Measurements from ENCODE around the gene GVQW3. TPM values are rescaled to one million over a fixed set of nuclear protein-coding genes. Genes with fewer than 3 reads are reported as not detected.

Gene GVQW3
- total and polyA plus RNA-seq, 2 of the 13 experiments (the other 11 are each of a cell fraction or from before 2014, with no cell fraction given), result 5.0 to 5.6 TPM

DNA sequence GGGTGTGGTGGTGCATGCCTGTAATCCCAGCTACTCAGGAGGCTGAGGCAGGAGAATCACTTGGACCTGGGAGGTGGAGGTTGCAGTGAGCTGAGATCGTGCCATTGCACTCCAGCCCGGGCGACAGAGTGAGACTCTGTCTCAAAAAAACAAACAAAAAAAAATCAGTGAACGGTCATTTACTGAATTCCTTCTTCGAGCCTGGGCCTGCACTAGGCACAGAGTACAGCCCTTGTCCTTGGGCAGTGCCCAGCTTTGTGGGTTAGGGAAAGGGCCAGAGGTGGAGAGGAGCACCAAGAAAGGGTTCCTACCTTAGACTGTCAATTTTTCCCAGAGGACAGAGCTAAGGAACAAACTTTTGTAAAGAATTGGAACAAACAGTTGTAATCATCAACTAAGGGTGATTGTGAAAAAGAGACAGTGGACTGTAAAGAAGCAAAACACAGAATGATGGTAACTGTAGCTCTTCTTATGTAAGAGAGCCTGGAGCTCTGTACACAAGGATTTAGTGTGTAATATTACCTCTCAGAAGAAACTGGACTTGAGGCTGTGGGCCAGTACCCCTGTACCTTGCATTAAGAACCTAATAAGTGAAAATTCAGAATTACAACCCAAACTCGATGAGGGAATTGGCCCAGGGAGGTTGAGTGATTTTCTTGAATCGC is 10.8 kb downstream of the GVQW3 start (continued):
- TF ChIP-seq, protein P1, sequence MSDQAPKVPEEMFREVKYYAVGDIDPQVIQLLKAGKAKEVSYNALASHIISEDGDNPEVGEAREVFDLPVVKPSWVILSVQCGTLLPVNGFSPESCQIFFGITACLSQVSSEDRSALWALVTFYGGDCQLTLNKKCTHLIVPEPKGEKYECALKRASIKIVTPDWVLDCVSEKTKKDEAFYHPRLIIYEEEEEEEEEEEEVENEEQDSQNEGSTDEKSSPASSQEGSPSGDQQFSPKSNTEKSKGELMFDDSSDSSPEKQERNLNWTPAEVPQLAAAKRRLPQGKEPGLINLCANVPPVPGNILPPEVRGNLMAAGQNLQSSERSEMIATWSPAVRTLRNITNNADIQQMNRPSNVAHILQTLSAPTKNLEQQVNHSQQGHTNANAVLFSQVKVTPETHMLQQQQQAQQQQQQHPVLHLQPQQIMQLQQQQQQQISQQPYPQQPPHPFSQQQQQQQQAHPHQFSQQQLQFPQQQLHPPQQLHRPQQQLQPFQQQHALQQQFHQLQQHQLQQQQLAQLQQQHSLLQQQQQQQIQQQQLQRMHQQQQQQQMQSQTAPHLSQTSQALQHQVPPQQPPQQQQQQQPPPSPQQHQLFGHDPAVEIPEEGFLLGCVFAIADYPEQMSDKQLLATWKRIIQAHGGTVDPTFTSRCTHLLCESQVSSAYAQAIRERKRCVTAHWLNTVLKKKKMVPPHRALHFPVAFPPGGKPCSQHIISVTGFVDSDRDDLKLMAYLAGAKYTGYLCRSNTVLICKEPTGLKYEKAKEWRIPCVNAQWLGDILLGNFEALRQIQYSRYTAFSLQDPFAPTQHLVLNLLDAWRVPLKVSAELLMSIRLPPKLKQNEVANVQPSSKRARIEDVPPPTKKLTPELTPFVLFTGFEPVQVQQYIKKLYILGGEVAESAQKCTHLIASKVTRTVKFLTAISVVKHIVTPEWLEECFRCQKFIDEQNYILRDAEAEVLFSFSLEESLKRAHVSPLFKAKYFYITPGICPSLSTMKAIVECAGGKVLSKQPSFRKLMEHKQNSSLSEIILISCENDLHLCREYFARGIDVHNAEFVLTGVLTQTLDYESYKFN (CRISPR knock-in tag; conservative IDR thresholded peaks at IDR 0.05), result peak; percentile 47
- TF ChIP-seq CEBPG (CRISPR knock-in tag; IDR thresholded peaks at IDR 0.05) (no peak), FOXA3 (CRISPR knock-in tag; IDR thresholded peaks at IDR 0.05) (peak; percentile 70), SIX1 (CRISPR knock-in tag; IDR thresholded peaks at IDR 0.05; ENCODE audit: borderline replicate concordance) (peak; percentile 22; the same call in 1 of the 2 replicates), HDAC1 (CRISPR knock-in tag; IDR thresholded peaks at IDR 0.05) (peak; percentile 28; the same call in 1 of the 2 replicates), PHF21A (CRISPR knock-in tag; IDR thresholded peaks at IDR 0.05) (peak; percentile 59), ZNF180 (CRISPR knock-in tag; IDR thresholded peaks at IDR 0.05; ENCODE audit: borderline replicate concordance, low read depth) (no peak), NCOR1 (IDR thresholded peaks at IDR 0.05; ENCODE audit: borderline replicate concordance, low read length) (0 out of 2 replicates have a peak, but pooled peaks have one; percentile 45), HMG20A (CRISPR knock-in tag; IDR thresholded peaks at IDR 0.05; ENCODE audit: borderline replicate concordance) (0 out of 2 replicates have a peak, but pooled peaks have one; percentile 28), GATAD2A (CRISPR knock-in tag; IDR thresholded peaks at IDR 0.05) (peak; percentile 46), SOX6 (IDR thresholded peaks at IDR 0.05) (no peak), SOX6 (CRISPR knock-in tag; IDR thresholded peaks at IDR 0.05) (0 out of 2 replicates have a peak, but pooled peaks have one; percentile 25), BCL6 (CRISPR knock-in tag; IDR thresholded peaks at IDR 0.05) (0 out of 2 replicates have a peak, but pooled peaks have one; percentile 25), FOXA1 (IDR thresholded peaks at IDR 0.05) (no peak), FOXA1 (CRISPR knock-in tag; IDR thresholded peaks at IDR 0.05) (peak; percentile 58; the same call in 1 of the 2 replicates), ZNF263 (CRISPR knock-in tag; IDR thresholded peaks at IDR 0.05) (no peak), THYN1 (CRISPR knock-in tag; IDR thresholded peaks at IDR 0.05; ENCODE audit: borderline replicate concordance, low read depth) (no peak)
- TF ChIP-seq, protein P2, sequence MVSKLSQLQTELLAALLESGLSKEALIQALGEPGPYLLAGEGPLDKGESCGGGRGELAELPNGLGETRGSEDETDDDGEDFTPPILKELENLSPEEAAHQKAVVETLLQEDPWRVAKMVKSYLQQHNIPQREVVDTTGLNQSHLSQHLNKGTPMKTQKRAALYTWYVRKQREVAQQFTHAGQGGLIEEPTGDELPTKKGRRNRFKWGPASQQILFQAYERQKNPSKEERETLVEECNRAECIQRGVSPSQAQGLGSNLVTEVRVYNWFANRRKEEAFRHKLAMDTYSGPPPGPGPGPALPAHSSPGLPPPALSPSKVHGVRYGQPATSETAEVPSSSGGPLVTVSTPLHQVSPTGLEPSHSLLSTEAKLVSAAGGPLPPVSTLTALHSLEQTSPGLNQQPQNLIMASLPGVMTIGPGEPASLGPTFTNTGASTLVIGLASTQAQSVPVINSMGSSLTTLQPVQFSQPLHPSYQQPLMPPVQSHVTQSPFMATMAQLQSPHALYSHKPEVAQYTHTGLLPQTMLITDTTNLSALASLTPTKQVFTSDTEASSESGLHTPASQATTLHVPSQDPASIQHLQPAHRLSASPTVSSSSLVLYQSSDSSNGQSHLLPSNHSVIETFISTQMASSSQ (IDR thresholded peaks at IDR 0.05; ENCODE audit: low read depth), result 0 out of 2 replicates have a peak, but pooled peaks have one; percentile 21
- TF ChIP-seq, protein P2 (CRISPR knock-in tag; IDR thresholded peaks at IDR 0.05; ENCODE audit: borderline replicate concordance), result no peak
- TF ChIP-seq, protein P3, sequence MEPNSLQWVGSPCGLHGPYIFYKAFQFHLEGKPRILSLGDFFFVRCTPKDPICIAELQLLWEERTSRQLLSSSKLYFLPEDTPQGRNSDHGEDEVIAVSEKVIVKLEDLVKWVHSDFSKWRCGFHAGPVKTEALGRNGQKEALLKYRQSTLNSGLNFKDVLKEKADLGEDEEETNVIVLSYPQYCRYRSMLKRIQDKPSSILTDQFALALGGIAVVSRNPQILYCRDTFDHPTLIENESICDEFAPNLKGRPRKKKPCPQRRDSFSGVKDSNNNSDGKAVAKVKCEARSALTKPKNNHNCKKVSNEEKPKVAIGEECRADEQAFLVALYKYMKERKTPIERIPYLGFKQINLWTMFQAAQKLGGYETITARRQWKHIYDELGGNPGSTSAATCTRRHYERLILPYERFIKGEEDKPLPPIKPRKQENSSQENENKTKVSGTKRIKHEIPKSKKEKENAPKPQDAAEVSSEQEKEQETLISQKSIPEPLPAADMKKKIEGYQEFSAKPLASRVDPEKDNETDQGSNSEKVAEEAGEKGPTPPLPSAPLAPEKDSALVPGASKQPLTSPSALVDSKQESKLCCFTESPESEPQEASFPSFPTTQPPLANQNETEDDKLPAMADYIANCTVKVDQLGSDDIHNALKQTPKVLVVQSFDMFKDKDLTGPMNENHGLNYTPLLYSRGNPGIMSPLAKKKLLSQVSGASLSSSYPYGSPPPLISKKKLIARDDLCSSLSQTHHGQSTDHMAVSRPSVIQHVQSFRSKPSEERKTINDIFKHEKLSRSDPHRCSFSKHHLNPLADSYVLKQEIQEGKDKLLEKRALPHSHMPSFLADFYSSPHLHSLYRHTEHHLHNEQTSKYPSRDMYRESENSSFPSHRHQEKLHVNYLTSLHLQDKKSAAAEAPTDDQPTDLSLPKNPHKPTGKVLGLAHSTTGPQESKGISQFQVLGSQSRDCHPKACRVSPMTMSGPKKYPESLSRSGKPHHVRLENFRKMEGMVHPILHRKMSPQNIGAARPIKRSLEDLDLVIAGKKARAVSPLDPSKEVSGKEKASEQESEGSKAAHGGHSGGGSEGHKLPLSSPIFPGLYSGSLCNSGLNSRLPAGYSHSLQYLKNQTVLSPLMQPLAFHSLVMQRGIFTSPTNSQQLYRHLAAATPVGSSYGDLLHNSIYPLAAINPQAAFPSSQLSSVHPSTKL (CRISPR knock-in tag; IDR thresholded peaks at IDR 0.05), result peak; percentile 32; the same call in 1 of the 2 replicates
